ENCODE data around the gene FUZ. TPM values are rescaled to one million over a fixed set of nuclear protein-coding genes. Genes with fewer than 3 reads are reported as not detected.

Gene FUZ
- total RNA-seq, 3 donors from 2014 or later (not counting 1 experiment from before 2014, with no cell fraction given), result 17.7 to 33.1 (median 20.6) TPM

GRCh38 chr19:49836176-49837008 is 23.3 kb upstream of the FUZ start:
- Histone ChIP-seq H3K4me1 (ENCODE audit: control insufficient read depth, insufficient read depth, low read length) (no peaks in the 10 kb centered on the region), H3K27ac (ENCODE audit: low read length) (no peak overlapping the region), H3K9me3 (ENCODE audit: control insufficient read depth, insufficient read depth, low read length) (no peaks in the 10 kb centered on the region), H3K27me3 (ENCODE audit: control insufficient read depth, insufficient read depth, low read length) (no peaks in the 10 kb centered on the region), H3K36me3 (ENCODE audit: control insufficient read depth, insufficient read depth, low read length) (peaks cover 57% of the 10 kb centered on the region), H3K4me3 (ENCODE audit: low read length) (no peak overlapping the region)
- Mint-ChIP-seq H3K27ac (no peak overlapping the region), H3K4me1 (peaks cover 15 to 23% of the 10 kb centered on the region in 2 donors), H3K36me3 (no peaks in the 10 kb centered on the region), H3K9me3 (no peaks in the 10 kb centered on the region), H3K27me3 (ENCODE audit: low read depth in 2 of 2) (no peaks in the 10 kb centered on the region), H3K4me3 (no peak overlapping the region)
- WGBS (ENCODE audit: insufficient coverage), result 97% methylated on average over 20 of the region's 20 CpGs
- TF ChIP-seq CTCF (IDR thresholded peaks at IDR 0.05), result no peak
- ATAC-seq (no peak), DNase-seq (no peak)
- intact Hi-C loops (cut with micrococcal nuclease), result no loop called here

GRCh38 chr19:49835562-49835961 is 22.5 kb upstream of the FUZ start:
- H3K9me3 Mint-ChIP-seq, result no peaks in the 10 kb centered on the region
- no peaks in the 10 kb centered on the region for H3K27me3 ChIP-seq (ENCODE audit: control insufficient read depth, insufficient read depth, low read length)
- no peak for TF ChIP-seq CTCF (IDR thresholded peaks at IDR 0.05)
- H3K4me1 ChIP-seq (ENCODE audit: control insufficient read depth, insufficient read depth, low read length), result no peaks in the 10 kb centered on the region
- H3K36me3 Mint-ChIP-seq, result no peaks in the 10 kb centered on the region
- intact Hi-C loops (cut with micrococcal nuclease), result no loop called here
- H3K27ac ChIP-seq (ENCODE audit: low read length), result no peak overlapping the region
- DNase-seq (no peak), ATAC-seq (no peak)
- no peaks in the 10 kb centered on the region for H3K9me3 ChIP-seq (ENCODE audit: control insufficient read depth, insufficient read depth, low read length)
- no peak overlapping the region for H3K27ac Mint-ChIP-seq
- no peak overlapping the region for H3K4me3 ChIP-seq (ENCODE audit: low read length)
- H3K4me1 Mint-ChIP-seq, result peaks cover 15 to 23% of the 10 kb centered on the region in 2 donors
- H3K27me3 Mint-ChIP-seq (ENCODE audit: low read depth in 2 of 2), result no peaks in the 10 kb centered on the region
- H3K4me3 Mint-ChIP-seq, result no peak overlapping the region
- peaks cover 65% of the 10 kb centered on the region for H3K36me3 ChIP-seq (ENCODE audit: control insufficient read depth, insufficient read depth, low read length)
- WGBS (ENCODE audit: insufficient coverage), result 97% methylated on average over 9 of the region's 12 CpGs

GRCh38 chr19:49833599-49833998 is 20.5 kb upstream of the FUZ start:
- no peak overlapping the region for H3K27ac Mint-ChIP-seq

More at GRCh38 chr19:49833599-49833998, 20.5 kb upstream of the FUZ start:
- Mint-ChIP-seq H3K36me3 (no peaks in the 10 kb centered on the region), H3K4me1 (peaks cover 10 to 21% of the 10 kb centered on the region in 2 donors), H3K27me3 (ENCODE audit: low read depth in 2 of 2) (no peaks in the 10 kb centered on the region), H3K9me3 (no peaks in the 10 kb centered on the region), H3K4me3 (no peak overlapping the region)
- no peak for TF ChIP-seq CTCF (IDR thresholded peaks at IDR 0.05)
- no peaks in the 10 kb centered on the region for H3K27me3 ChIP-seq (ENCODE audit: control insufficient read depth, insufficient read depth, low read length)
- WGBS (ENCODE audit: insufficient coverage), result 97% methylated on average over 7 of the region's 7 CpGs
- ATAC-seq, result no peak
- H3K4me1 ChIP-seq (ENCODE audit: control insufficient read depth, insufficient read depth, low read length), result no peaks in the 10 kb centered on the region
- intact Hi-C loops (cut with micrococcal nuclease), result no loop called here
- no peak overlapping the region for H3K27ac ChIP-seq (ENCODE audit: low read length)
- no peak for DNase-seq
- no peak overlapping the region for H3K4me3 ChIP-seq (ENCODE audit: low read length)
- H3K9me3 ChIP-seq (ENCODE audit: control insufficient read depth, insufficient read depth, low read length), result no peaks in the 10 kb centered on the region
- peaks cover 63% of the 10 kb centered on the region for H3K36me3 ChIP-seq (ENCODE audit: control insufficient read depth, insufficient read depth, low read length)
